SK-N-SH treated with all-trans-retinoic acid at 6 μM for 48 hours (cell line): ENCODE measurements around the gene HABP2.

Experiments
- ATAC-seq: fragments of 200-7000 bp; cut with Tn5 transposase; 3 replicates; pipeline ENCODE4 v1.9.1; 2020; ENCODE audit warnings: mild to moderate bottlenecking, moderate library complexity
- BACH2 ChIP-seq: fragments of 250-450 bp; sonication (Bioruptor Pico); IDR thresholded peaks from 2 replicates; pipeline ENCODE4 v1.9.0; 2021; ENCODE audit warnings: mild to moderate bottlenecking, borderline replicate concordance
- CREB5 ChIP-seq: fragments of 250-450 bp; sonication (Bioruptor Pico); IDR thresholded peaks from 2 replicates; pipeline ENCODE4 v1.5.1; 2020; ENCODE audit warnings: low read depth, mild to moderate bottlenecking, moderate library complexity
- CSRNP3 ChIP-seq: fragments of 250-450 bp; sonication (Bioruptor Pico); IDR thresholded peaks from 2 replicates; pipeline ENCODE4 v1.5.1; 2021; ENCODE audit warnings: mild to moderate bottlenecking, moderate library complexity
- ESRRG ChIP-seq: fragments of 250-450 bp; sonication (Bioruptor Pico); IDR thresholded peaks from 2 replicates; pipeline ENCODE4 v1.6.1; 2021; ENCODE audit warnings: mild to moderate bottlenecking
- GLIS3 ChIP-seq: fragments of 250-450 bp; sonication (Bioruptor Pico); IDR thresholded peaks from 2 replicates; pipeline ENCODE4 v1.5.0; 2020; ENCODE audit warnings: mild to moderate bottlenecking, moderate library complexity
- ISL1 ChIP-seq: fragments of 250-450 bp; sonication (Bioruptor Pico); IDR thresholded peaks from 2 replicates; pipeline ENCODE4 v2.1.2; 2022; ENCODE audit warnings: mild to moderate bottlenecking, moderate library complexity
- OSR1 ChIP-seq: fragments of 250-450 bp; sonication (Bioruptor Pico); IDR thresholded peaks from 2 replicates; pipeline ENCODE4 v1.8.0; 2022; ENCODE audit warnings: moderate library complexity, mild to moderate bottlenecking, inconsistent platforms
- PATZ1 ChIP-seq: fragments of 250-450 bp; sonication (Bioruptor Pico); IDR thresholded peaks from 2 replicates; pipeline ENCODE4 v1.8.0; 2020; ENCODE audit warnings: mild to moderate bottlenecking, moderate library complexity, borderline replicate concordance
- POU6F1 ChIP-seq: fragments of 250-450 bp; sonication (Bioruptor Pico); IDR thresholded peaks from 2 replicates; pipeline ENCODE4 v1.8.0; 2021; ENCODE audit warnings: low read depth, mild to moderate bottlenecking, moderate library complexity, borderline replicate concordance
- PPARA ChIP-seq: fragments of 250-450 bp; sonication (Bioruptor Pico); IDR thresholded peaks from 2 replicates; pipeline ENCODE4 v1.5.0; 2020; ENCODE audit warnings: mild to moderate bottlenecking, borderline replicate concordance
- SNAI2 ChIP-seq: fragments of 250-450 bp; sonication (Bioruptor Pico); IDR thresholded peaks from 2 replicates; pipeline ENCODE4 v1.5.0; 2020; ENCODE audit warnings: mild to moderate bottlenecking, moderate library complexity
- TCF4 ChIP-seq: fragments of 250-450 bp; sonication (Bioruptor Pico); IDR thresholded peaks from 2 replicates; pipeline ENCODE4 v1.8.0; 2021; ENCODE audit warnings: mild to moderate bottlenecking, moderate library complexity, borderline replicate concordance
- TOX ChIP-seq: fragments of 250-450 bp; sonication (Bioruptor Pico); IDR thresholded peaks from 2 replicates; pipeline ENCODE4 v1.8.0; 2021; ENCODE audit warnings: mild to moderate bottlenecking, moderate library complexity, borderline replicate concordance
- TSHZ2 ChIP-seq: fragments of 250-450 bp; sonication (Bioruptor Pico); IDR thresholded peaks from 2 replicates; pipeline ENCODE4 v1.5.0; 2020; ENCODE audit warnings: mild to moderate bottlenecking, moderate library complexity
- ZFP3 ChIP-seq: fragments of 250-450 bp; sonication (Bioruptor Pico); IDR thresholded peaks from 2 replicates; pipeline ENCODE4 v1.5.0; 2020; ENCODE audit warnings: mild to moderate bottlenecking, moderate library complexity
- ZFP30 ChIP-seq: fragments of 450-650 bp; formaldehyde crosslinking; IDR thresholded peaks from 2 replicates; pipeline ENCODE4 v1.5.0; 2022; ENCODE audit warnings: mild to moderate bottlenecking, moderate library complexity
- ZNF565 ChIP-seq: fragments of 450-650 bp; formaldehyde crosslinking; conservative IDR thresholded peaks from 2 replicates; pipeline ENCODE4 v1.5.0; 2020; ENCODE audit warnings: low read depth, mild to moderate bottlenecking, moderate library complexity
- ZNF70 ChIP-seq: fragments of 450-650 bp; formaldehyde crosslinking; IDR thresholded peaks from 2 replicates; pipeline ENCODE4 v1.5.0; 2020; ENCODE audit warnings: mild to moderate bottlenecking, moderate library complexity

Gene HABP2

GRCh38 chr10:113552014-113552413, 839 bp upstream of the HABP2 start:
- no peak for ATAC-seq
- no peak for TF ChIP-seq PATZ1
- no peak for TF ChIP-seq BACH2 (CRISPR knock-in tag)
- TF ChIP-seq ZFP30 (CRISPR knock-in tag), result no peak
- TF ChIP-seq POU6F1 (CRISPR knock-in tag), result no peak
- TF ChIP-seq GLIS3 (CRISPR knock-in tag), result no peak
- TF ChIP-seq ZNF70 (CRISPR knock-in tag), result no peak
- no peak for TF ChIP-seq PPARA
- TF ChIP-seq ZNF565 (CRISPR knock-in tag), result no peak
- TF ChIP-seq ZFP3 (CRISPR knock-in tag), result no peak
- TF ChIP-seq OSR1 (CRISPR knock-in tag), result no peak

GRCh38 chr10:113553149-113553548, 296 bp downstream of the HABP2 start:
- ATAC-seq, result no peak
- TF ChIP-seq TOX (CRISPR knock-in tag) (no peak), PPARA (no peak), POU6F1 (CRISPR knock-in tag) (no peak), ESRRG (CRISPR knock-in tag) (no peak), ZFP3 (CRISPR knock-in tag) (no peak), TSHZ2 (CRISPR knock-in tag) (no peak), TCF4 (no peak), ZFP30 (CRISPR knock-in tag) (no peak), CSRNP3 (CRISPR knock-in tag) (no peak), CREB5 (CRISPR knock-in tag) (no peak)

- no peak for ATAC-seq
- TF ChIP-seq ZFP3 (CRISPR knock-in tag), result no peak
- no peak for TF ChIP-seq ISL1 (CRISPR knock-in tag)
Measured at GRCh38 chr10:113554214-113554613, 1.4 kb downstream of the HABP2 start.

- ATAC-seq, result no peak
- TF ChIP-seq TCF4, result no peak
- TF ChIP-seq GLIS3 (CRISPR knock-in tag), result no peak
- TF ChIP-seq CREB5 (CRISPR knock-in tag), result no peak
- no peak for TF ChIP-seq TSHZ2 (CRISPR knock-in tag)
- TF ChIP-seq CSRNP3 (CRISPR knock-in tag), result no peak
- TF ChIP-seq ISL1 (CRISPR knock-in tag), result no peak
- TF ChIP-seq SNAI2 (CRISPR knock-in tag), result no peak
- no peak for TF ChIP-seq BACH2 (CRISPR knock-in tag)
- TF ChIP-seq ZFP30 (CRISPR knock-in tag), result no peak
Measured at GRCh38 chr10:113555245-113555644, 2.4 kb downstream of the HABP2 start.
